Left ventricle myocardium superior (tissue), 1 donor: ENCODE data around the gene TRPV4. TPM values are rescaled to one million over a fixed set of nuclear protein-coding genes. Genes with fewer than 3 reads are reported as not detected.
A peak's percentile ranks its signal among the peaks of the same experiment; 100 is the strongest.

Experiments used
- ATAC-seq: fragments of 200-7000 bp; cut with Tn5 transposase; one replicate; pipeline ENCODE4 v1.9.1; 2020; ENCODE audit warnings: mild to moderate bottlenecking, moderate library complexity
- DNase-seq: peaks from one replicate; pipeline ENCODE4 v3.0.0-alpha.2; 2020
- intact Hi-C: fragments of 100-400 bp; cut with micrococcal nuclease; formaldehyde crosslinking; loops from one replicate; pipeline ENCODE4 v1.11.0; 2022
- microRNA-seq: library from miRNA; unstranded; fragments of <30 nt; microRNA quantifications from one replicate; pipeline ENCODE4 v1.2.0, GENCODE V29; 2020; ENCODE audit warnings: borderline number of aligned reads
- total RNA-seq: library from RNA; stranded (reverse); fragmentation: NEBNext Ultra II Directional; extraction: Animal tissue kit (Norgen Biotek cat#: 25700); gene quantifications from one replicate; pipeline ENCODE4 v1.2.1, GENCODE V29; 2021
- donor health status: DM: no; HTN: yes; CAD: no; lungs with severe emphysema.

TRPV4 gene
- total RNA-seq, 1 donor from 2014 or later: 0.25 TPM

GRCh38 chr12:109738209-109738608, 95.0 kb downstream of the TRPV4 start:
- no peak for ATAC-seq
- intact Hi-C loops: no loop called here
- peak; percentile 11 for DNase-seq

DNA sequence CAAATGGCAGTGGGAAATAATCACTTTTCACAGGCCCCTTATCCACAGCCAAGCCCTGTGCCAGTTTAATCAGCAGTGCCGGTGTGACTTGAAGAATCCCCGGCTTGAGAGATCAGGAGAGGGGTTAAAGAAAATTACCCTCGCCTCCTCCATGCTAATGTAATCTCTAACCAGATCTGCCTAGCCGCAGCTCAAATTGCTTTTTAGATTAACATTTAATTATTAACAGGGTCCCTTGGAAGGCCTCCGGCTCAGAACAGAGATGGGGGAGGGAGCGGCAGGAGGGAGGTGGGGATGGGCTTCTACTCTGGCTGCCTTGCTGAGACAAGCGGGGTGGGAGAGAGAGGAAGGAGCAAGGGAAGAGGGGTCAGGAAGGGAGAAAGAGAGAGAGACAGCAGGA, 95.6 kb downstream of the TRPV4 start:
- intact Hi-C loops: no loop called here
- no peak for ATAC-seq
- no peak for DNase-seq

- ATAC-seq: no peak
- intact Hi-C loops: no loop called here
- DNase-seq: peak; percentile 9
Measured at GRCh38 chr12:109737126-109737525, 96.1 kb downstream of the TRPV4 start.

GRCh38 chr12:109736552-109737108, 96.6 kb downstream of the TRPV4 start:
- DNase-seq: peak; percentile 43
- intact Hi-C loops: no loop called here
- peak; percentile 50 for ATAC-seq

- peak; percentile 73 for DNase-seq
- intact Hi-C loops: no loop called here
Measured at GRCh38 chr12:109735825-109736551, 97.2 kb downstream of the TRPV4 start.

GRCh38 chr12:109735051-109735521, 98.1 kb downstream of the TRPV4 start:
- peak; percentile 10 for DNase-seq
- intact Hi-C loops: no loop called here
- ATAC-seq: no peak

More at GRCh38 chr12:109735825-109736551, 97.2 kb downstream of the TRPV4 start:
- ATAC-seq: peak; percentile 87

- ATAC-seq: no peak
- intact Hi-C loops: no loop called here
- peak; percentile 22 for DNase-seq
Measured at GRCh38 chr12:109734219-109735000, 98.8 kb downstream of the TRPV4 start.

Small RNAs within 50 kb of the gene (microRNA-seq; reads per million reads assigned to microRNA genes)
- not detected for gene MIR4497

Other genes with a start within 250 kb of the TRPV4 start
- gene FAM222A, start 119.6 kb downstream of the TRPV4 start, total RNA-seq: 25.7 TPM
- 19.8 TPM for gene GLTP, start 47.1 kb upstream of the TRPV4 start, total RNA-seq
- 11.4 TPM for gene TCHP, start 66.9 kb upstream of the TRPV4 start, total RNA-seq
- gene GIT2, start 163.0 kb upstream of the TRPV4 start, total RNA-seq: 41.4 TPM
- gene ANKRD13A, start 166.0 kb upstream of the TRPV4 start, total RNA-seq: 24.4 TPM
- 5.7 TPM for gene C12orf76, start 215.1 kb upstream of the TRPV4 start, total RNA-seq